HCT116 (cell line): ENCODE measurements around the gene MALRD1.

Experiments
- CBX3 ChIP-seq: IDR thresholded peaks from 2 replicates; pipeline ENCODE4 v1.6.1; 2012; ENCODE audit warnings: low read depth
- EZH2 ChIP-seq: fragments of 200-600 bp; sonication (generic); IDR thresholded peaks from 2 replicates; pipeline ENCODE4 v1.6.1; 2017; ENCODE audit warnings: antibody characterized with exemption, mixed run types
- MAX ChIP-seq: IDR thresholded peaks from 2 replicates; pipeline ENCODE4 v1.6.1; 2012
- POLR2A ChIP-seq: IDR thresholded peaks from 2 replicates; pipeline ENCODE4 v1.7.0; 2011; ENCODE audit warnings: borderline replicate concordance; ENCODE audit not compliant: insufficient read depth, insufficient read length; ENCODE audit errors: extremely low read depth
- POLR2AphosphoS5 ChIP-seq: IDR thresholded peaks from 2 replicates; pipeline ENCODE4 v1.6.1; 2011; ENCODE audit warnings: mild to moderate bottlenecking, low read depth, low read length, moderate library complexity
- REST ChIP-seq: IDR thresholded peaks from 2 replicates; pipeline ENCODE4 v1.6.1; 2012; ENCODE audit warnings: low read depth
- SP1 ChIP-seq: IDR thresholded peaks from 2 replicates; pipeline ENCODE4 v1.6.1; 2012; ENCODE audit warnings: low read depth
- SRF ChIP-seq: IDR thresholded peaks from 2 replicates; pipeline ENCODE4 v1.6.1; 2012; ENCODE audit warnings: low read depth
- YY1 ChIP-seq: IDR thresholded peaks from 2 replicates; pipeline ENCODE4 v1.6.1; 2011; ENCODE audit warnings: low read length, low read depth, moderate library complexity, mild to moderate bottlenecking; ENCODE audit not compliant: insufficient replicate concordance; ENCODE audit errors: extremely low read depth
- ZNF274 ChIP-seq: fragments of 200-500 bp; sonication (Bioruptor generic); IDR thresholded peaks from 2 replicates; pipeline ENCODE4 v1.6.1; 2014; ENCODE audit warnings: mild to moderate bottlenecking, low read depth, low read length, inconsistent platforms
- TF ChIP-seq, protein P1 (sequence below), 3 experiments: fragments of 200-600 bp in 1 of 3; sonication (generic) in 1 of 3; IDR thresholded peaks in 2 of 3; conservative IDR thresholded peaks in 1 of 3; 2 replicates each; pipeline ENCODE4 v1.5.1; 2012 to 2017; ENCODE audit warnings: low read depth in 2 of 3, low read length in 2 of 3, antibody characterized with exemption in 1 of 3, borderline replicate concordance in 1 of 3, control low read depth in 1 of 3, mild to moderate bottlenecking in 1 of 3, mixed read lengths in 1 of 3, mixed run types in 1 of 3, moderate library complexity in 1 of 3; ENCODE audit not compliant: insufficient read depth in 1 of 3
- TF ChIP-seq, protein P2 (sequence below): IDR thresholded peaks from 2 replicates; pipeline ENCODE4 v1.6.1; 2011; ENCODE audit warnings: mild to moderate bottlenecking, low read length, moderate library complexity; ENCODE audit not compliant: insufficient replicate concordance; ENCODE audit errors: extremely low read depth

DNA sequence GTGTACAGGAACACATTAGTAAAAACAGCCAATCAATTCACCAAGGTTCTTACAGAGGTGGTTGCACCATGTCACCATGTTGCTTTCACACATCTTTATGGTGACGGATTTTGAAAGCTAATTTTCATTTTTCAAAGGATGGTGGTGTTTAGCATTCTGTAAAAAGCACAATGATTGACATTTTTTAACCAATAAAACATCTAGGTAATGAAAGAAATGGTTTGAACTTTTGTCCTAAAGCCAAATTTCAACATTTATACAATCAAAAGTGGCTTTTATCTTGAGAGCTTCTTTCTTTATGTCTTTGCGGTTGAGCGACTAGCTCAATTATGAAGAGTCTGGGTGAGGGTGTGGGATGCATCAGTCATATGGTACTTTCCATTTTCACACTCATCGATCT, 94.4 kb downstream of the MALRD1 start:
- TF ChIP-seq, protein P1, sequence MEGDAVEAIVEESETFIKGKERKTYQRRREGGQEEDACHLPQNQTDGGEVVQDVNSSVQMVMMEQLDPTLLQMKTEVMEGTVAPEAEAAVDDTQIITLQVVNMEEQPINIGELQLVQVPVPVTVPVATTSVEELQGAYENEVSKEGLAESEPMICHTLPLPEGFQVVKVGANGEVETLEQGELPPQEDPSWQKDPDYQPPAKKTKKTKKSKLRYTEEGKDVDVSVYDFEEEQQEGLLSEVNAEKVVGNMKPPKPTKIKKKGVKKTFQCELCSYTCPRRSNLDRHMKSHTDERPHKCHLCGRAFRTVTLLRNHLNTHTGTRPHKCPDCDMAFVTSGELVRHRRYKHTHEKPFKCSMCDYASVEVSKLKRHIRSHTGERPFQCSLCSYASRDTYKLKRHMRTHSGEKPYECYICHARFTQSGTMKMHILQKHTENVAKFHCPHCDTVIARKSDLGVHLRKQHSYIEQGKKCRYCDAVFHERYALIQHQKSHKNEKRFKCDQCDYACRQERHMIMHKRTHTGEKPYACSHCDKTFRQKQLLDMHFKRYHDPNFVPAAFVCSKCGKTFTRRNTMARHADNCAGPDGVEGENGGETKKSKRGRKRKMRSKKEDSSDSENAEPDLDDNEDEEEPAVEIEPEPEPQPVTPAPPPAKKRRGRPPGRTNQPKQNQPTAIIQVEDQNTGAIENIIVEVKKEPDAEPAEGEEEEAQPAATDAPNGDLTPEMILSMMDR (IDR thresholded peaks at IDR 0.05 in 2 of 3, conservative IDR thresholded peaks at IDR 0.05 in 1 of 3; ENCODE audit: borderline replicate concordance in 1 of 3, insufficient read depth in 1 of 3, low read depth in 2 of 3, low read length in 2 of 3) = no peak
- TF ChIP-seq POLR2A = no peak
- no peak for TF ChIP-seq EZH2
- no peak for TF ChIP-seq YY1
- no peak for TF ChIP-seq SRF
- no peak for TF ChIP-seq POLR2AphosphoS5
- TF ChIP-seq MAX = no peak
- no peak for TF ChIP-seq REST
- no peak for TF ChIP-seq CBX3
- TF ChIP-seq ZNF274 = no peak
- no peak for TF ChIP-seq SP1
- TF ChIP-seq, protein P2, sequence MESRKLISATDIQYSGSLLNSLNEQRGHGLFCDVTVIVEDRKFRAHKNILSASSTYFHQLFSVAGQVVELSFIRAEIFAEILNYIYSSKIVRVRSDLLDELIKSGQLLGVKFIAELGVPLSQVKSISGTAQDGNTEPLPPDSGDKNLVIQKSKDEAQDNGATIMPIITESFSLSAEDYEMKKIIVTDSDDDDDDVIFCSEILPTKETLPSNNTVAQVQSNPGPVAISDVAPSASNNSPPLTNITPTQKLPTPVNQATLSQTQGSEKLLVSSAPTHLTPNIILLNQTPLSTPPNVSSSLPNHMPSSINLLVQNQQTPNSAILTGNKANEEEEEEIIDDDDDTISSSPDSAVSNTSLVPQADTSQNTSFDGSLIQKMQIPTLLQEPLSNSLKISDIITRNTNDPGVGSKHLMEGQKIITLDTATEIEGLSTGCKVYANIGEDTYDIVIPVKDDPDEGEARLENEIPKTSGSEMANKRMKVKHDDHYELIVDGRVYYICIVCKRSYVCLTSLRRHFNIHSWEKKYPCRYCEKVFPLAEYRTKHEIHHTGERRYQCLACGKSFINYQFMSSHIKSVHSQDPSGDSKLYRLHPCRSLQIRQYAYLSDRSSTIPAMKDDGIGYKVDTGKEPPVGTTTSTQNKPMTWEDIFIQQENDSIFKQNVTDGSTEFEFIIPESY = no peak
